HUES48 (cell line): Measurements from ENCODE around the gene DNTTIP2.
"Not testable (repeated sequence)": the region's sequence is repeated elsewhere in the genome, so short reads cannot be mapped to it uniquely, and the experiment has no call there.

Source experiments
- H3K27ac ChIP-seq: one replicate; pipeline ENCODE4 v1.7.0; 2013; ENCODE audit warnings: low read depth, low read length, inconsistent platforms
- H3K27me3 ChIP-seq: 2 replicates; pipeline ENCODE4 v1.6.1; 2013; ENCODE audit warnings: mild to moderate bottlenecking, low read length; ENCODE audit not compliant: control insufficient read depth, insufficient read depth
- H3K36me3 ChIP-seq: 2 replicates; pipeline ENCODE4 v1.6.1; 2013; ENCODE audit warnings: low read length; ENCODE audit not compliant: control insufficient read depth, insufficient read depth
- H3K4me1 ChIP-seq: 2 replicates; pipeline ENCODE4 v1.6.1; 2013; ENCODE audit warnings: mild to moderate bottlenecking, low read length; ENCODE audit not compliant: control insufficient read depth, insufficient read depth
- H3K4me3 ChIP-seq: 2 replicates; pipeline ENCODE4 v1.5.1; 2013; ENCODE audit warnings: mild to moderate bottlenecking, low read depth, low read length
- H3K9ac ChIP-seq: 2 replicates; pipeline ENCODE4 v1.6.1; 2013; ENCODE audit warnings: mild to moderate bottlenecking, low read depth, low read length, moderate library complexity
- H3K9me3 ChIP-seq: 2 replicates; pipeline ENCODE4 v1.6.1; 2013; ENCODE audit warnings: low read length; ENCODE audit not compliant: control insufficient read depth, insufficient read depth

The DNTTIP2 gene

DNA sequence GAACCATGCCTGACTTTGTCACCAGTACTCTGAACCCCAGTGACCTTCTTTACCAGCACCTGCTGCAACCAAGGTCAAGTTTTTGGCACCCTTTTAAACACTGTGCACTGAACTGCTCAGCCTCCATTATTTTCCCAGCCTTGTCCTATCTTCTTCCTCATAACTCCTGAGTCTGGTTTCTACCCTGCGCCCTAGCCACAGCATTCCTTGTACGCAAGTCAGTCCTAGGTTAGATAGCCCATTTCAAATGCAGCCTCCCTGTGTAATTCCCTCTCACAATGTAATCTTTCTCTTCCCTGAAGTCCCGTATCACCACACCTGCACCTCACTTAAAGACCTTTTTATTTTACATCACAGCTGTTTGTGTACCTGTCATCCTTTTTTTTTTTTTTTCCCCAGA, 37.2 kb downstream of the DNTTIP2 start:
- no peaks in the 10 kb centered on the region for H3K9me3 ChIP-seq
- no peak overlapping the region for H3K27ac ChIP-seq
- H3K27me3 ChIP-seq = no peaks in the 10 kb centered on the region
- no peak overlapping the region for H3K9ac ChIP-seq
- peaks cover 7% of the 10 kb centered on the region; the same call in 1 of the 2 replicates for H3K4me1 ChIP-seq
- H3K4me3 ChIP-seq = no peak overlapping the region
- H3K36me3 ChIP-seq = no peaks in the 10 kb centered on the region

GRCh38 chr1:93840956-93841482, 38.0 kb downstream of the DNTTIP2 start:
- Histone ChIP-seq H3K27ac (no peak overlapping the region), H3K9me3 (0 out of 2 replicates have a peak, but pooled peaks cover 3% of the 10 kb centered on the region), H3K27me3 (no peaks in the 10 kb centered on the region), H3K9ac (no peak overlapping the region), H3K36me3 (no peaks in the 10 kb centered on the region), H3K4me3 (no peak overlapping the region), H3K4me1 (peaks cover 6% of the 10 kb centered on the region; the same call in 1 of the 2 replicates)

- Histone ChIP-seq H3K36me3 (no peaks in the 10 kb centered on the region), H3K4me1 (no peaks in the 10 kb centered on the region), H3K4me3 (no peak overlapping the region), H3K9ac (no peak overlapping the region), H3K27ac (no peak overlapping the region), H3K27me3 (no peaks in the 10 kb centered on the region), H3K9me3 (0 out of 2 replicates have a peak, but pooled peaks cover 5% of the 10 kb centered on the region)
Measured at GRCh38 chr1:93839753-93840152, 39.3 kb downstream of the DNTTIP2 start.

DNA sequence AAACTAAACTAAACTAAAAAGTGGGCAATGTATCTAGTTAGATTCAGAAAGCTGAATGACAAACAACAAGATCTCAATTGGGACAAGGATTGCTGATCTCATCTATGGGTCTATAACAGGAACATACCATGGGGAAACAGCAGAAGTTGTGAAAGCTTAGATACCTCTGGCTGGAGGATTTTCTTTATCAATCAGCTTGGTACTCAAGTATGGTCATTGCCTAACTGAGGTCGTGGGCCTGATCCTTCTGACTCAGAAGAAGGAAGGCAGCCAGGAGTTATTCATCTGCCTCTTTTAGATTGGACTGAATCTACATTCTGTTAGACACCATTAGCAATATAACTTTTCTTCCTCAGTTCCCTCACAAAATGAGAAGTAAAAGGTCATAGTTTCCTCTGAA, 39.7 kb downstream of the DNTTIP2 start:
- Histone ChIP-seq H3K4me1 (no peaks in the 10 kb centered on the region), H3K9ac (no peak overlapping the region), H3K9me3 (0 out of 2 replicates have a peak, but pooled peaks cover 5% of the 10 kb centered on the region), H3K27me3 (no peaks in the 10 kb centered on the region), H3K36me3 (no peaks in the 10 kb centered on the region), H3K27ac (no peak overlapping the region), H3K4me3 (no peak overlapping the region)

DNA sequence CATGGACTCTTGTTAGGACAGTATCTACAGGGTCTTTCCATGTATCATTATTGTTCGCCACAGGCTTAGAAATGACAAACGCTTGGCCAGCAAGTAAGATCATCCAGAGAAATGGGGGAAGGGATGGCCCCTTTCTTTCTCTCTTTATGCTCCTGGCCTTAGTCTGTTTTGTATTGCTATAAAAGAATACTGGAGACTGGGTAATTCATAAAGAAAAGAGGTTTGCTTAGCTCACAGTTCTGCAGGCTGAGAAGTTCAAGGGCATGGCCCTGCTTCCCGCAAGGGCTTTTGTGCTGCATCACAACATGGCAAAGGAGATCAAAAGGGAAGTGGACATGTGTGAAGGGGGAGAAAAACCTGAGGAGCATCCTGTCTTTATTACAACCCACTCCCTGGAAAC, 41.0 kb downstream of the DNTTIP2 start:
- Histone ChIP-seq H3K4me3 (no peak overlapping the region), H3K27me3 (no peaks in the 10 kb centered on the region), H3K4me1 (no peaks in the 10 kb centered on the region), H3K9me3 (peaks cover 12% of the 10 kb centered on the region; the same call in 1 of the 2 replicates), H3K36me3 (no peaks in the 10 kb centered on the region), H3K9ac (no peak overlapping the region), H3K27ac (no peak overlapping the region)

- not testable (repeated sequence) for H3K9ac ChIP-seq, H3K4me3 ChIP-seq, H3K36me3 ChIP-seq, H3K27me3 ChIP-seq, H3K27ac ChIP-seq
- Histone ChIP-seq H3K4me1 (peaks cover 15% of the 10 kb centered on the region), H3K9me3 (peaks cover 19% of the 10 kb centered on the region)
Measured at GRCh38 chr1:93833293-93833692, 45.7 kb downstream of the DNTTIP2 start.

GRCh38 chr1:93829061-93829460, 49.9 kb downstream of the DNTTIP2 start:
- no peaks in the 10 kb centered on the region for H3K27me3 ChIP-seq

GRCh38 chr1:93828367-93828755, 50.6 kb downstream of the DNTTIP2 start:
- H3K9ac ChIP-seq = no peak overlapping the region
- no peak overlapping the region for H3K27ac ChIP-seq
- H3K4me1 ChIP-seq = peaks cover 19% of the 10 kb centered on the region
- no peaks in the 10 kb centered on the region for H3K27me3 ChIP-seq
- no peaks in the 10 kb centered on the region for H3K36me3 ChIP-seq
- no peak overlapping the region for H3K4me3 ChIP-seq
- peaks cover 10% of the 10 kb centered on the region for H3K9me3 ChIP-seq

More at GRCh38 chr1:93829061-93829460, 49.9 kb downstream of the DNTTIP2 start:
- H3K9ac ChIP-seq = no peak overlapping the region
- H3K4me1 ChIP-seq = peaks cover 19% of the 10 kb centered on the region
- H3K4me3 ChIP-seq = no peak overlapping the region
- peaks cover 14% of the 10 kb centered on the region for H3K9me3 ChIP-seq
- H3K36me3 ChIP-seq = no peaks in the 10 kb centered on the region
- no peak overlapping the region for H3K27ac ChIP-seq

- Histone ChIP-seq H3K27me3 (no peaks in the 10 kb centered on the region), H3K4me3 (no peak overlapping the region), H3K9me3 (peaks cover 6% of the 10 kb centered on the region), H3K9ac (no peak overlapping the region), H3K4me1 (peaks cover 19% of the 10 kb centered on the region), H3K27ac (no peak overlapping the region), H3K36me3 (no peaks in the 10 kb centered on the region)
Measured at GRCh38 chr1:93827633-93828366, 51.2 kb downstream of the DNTTIP2 start.

GRCh38 chr1:93827128-93827527, 51.9 kb downstream of the DNTTIP2 start:
- no peaks in the 10 kb centered on the region for H3K36me3 ChIP-seq
- H3K4me1 ChIP-seq = peaks cover 19% of the 10 kb centered on the region
- peaks cover 6% of the 10 kb centered on the region for H3K9me3 ChIP-seq
- H3K27me3 ChIP-seq = no peaks in the 10 kb centered on the region
- no peak overlapping the region for H3K4me3 ChIP-seq
- H3K27ac ChIP-seq = no peak overlapping the region
- no peak overlapping the region for H3K9ac ChIP-seq

- peaks cover 38% of the 10 kb centered on the region for H3K4me1 ChIP-seq
- H3K27me3 ChIP-seq = no peaks in the 10 kb centered on the region
- no peak overlapping the region for H3K27ac ChIP-seq
- no peak overlapping the region for H3K9ac ChIP-seq
- no peaks in the 10 kb centered on the region; the same call in 1 of the 2 replicates for H3K9me3 ChIP-seq
- H3K4me3 ChIP-seq = no peak overlapping the region
- no peaks in the 10 kb centered on the region for H3K36me3 ChIP-seq
Measured at GRCh38 chr1:93824834-93825233, 54.2 kb downstream of the DNTTIP2 start.
